Measurements from ENCODE around the gene SDR42E1. TPM values are rescaled to one million over a fixed set of nuclear protein-coding genes. Genes with fewer than 3 reads are reported as not detected.

Gene SDR42E1
- total RNA-seq, 1 donor from 2014 or later = 17.9 TPM

- no peak for DNase-seq (ENCODE audit: low read depth)
Measured at GRCh38 chr16:81939164-81940056, 71.9 kb downstream of the SDR42E1 start.

Other genes starting within 250 kb of the SDR42E1 start
- 1.9 and 20.5 TPM in 2 replicates for gene PLCG2, start 232.2 kb downstream of the SDR42E1 start, total RNA-seq
- 0.70 and 1.2 TPM in 2 replicates for gene HSD17B2, start 23.8 kb upstream of the SDR42E1 start, total RNA-seq
- 35.6 and 41.9 TPM in 2 replicates for gene MPHOSPH6, start 158.8 kb upstream of the SDR42E1 start, total RNA-seq